H1 (cell line): ENCODE results near the gene SRI. TPM values are rescaled to one million over a fixed set of nuclear protein-coding genes. Genes with fewer than 3 reads are reported as not detected.

Experiments used
- CHD2 ChIP-seq: IDR thresholded peaks from 2 replicates; pipeline ENCODE4 v1.6.1; 2012; ENCODE audit warnings: low read length, improper control_type of control experiment
- RFX5 ChIP-seq: IDR thresholded peaks from 2 replicates; pipeline ENCODE4 v1.6.1; 2011; ENCODE audit warnings: low read depth, low read length, improper control_type of control experiment, borderline replicate concordance
- polyA plus RNA-seq, 7 experiments: library from polyadenylated mRNA; depleted of rRNA in 3 of 7; stranded (reverse) in 5 of 7; unstranded in 2 of 7; fragments of >200 nt in 5 of 7; fragments of 200-250 nt in 2 of 7; gene quantifications; 1 replicate in 5 of 7; 2 replicates in 1 of 7; 4 replicates in 1 of 7; pipeline versions ENCODE4 v1.2.1 to v1.2.3, GENCODE V29; 2011 to 2013; ENCODE audit warnings: missing spikeins in 2 of 7, mixed read lengths in 2 of 7
- total RNA-seq: library from RNA; stranded (reverse); fragmentation: NEBNext Ultra II Directional; extraction: Animal tissue kit (Norgen Biotek cat#: 25700); gene quantifications from 2 replicates; pipeline ENCODE4 v1.2.1, GENCODE V29; 2021
- TF ChIP-seq, protein P1 (sequence below): fragments of 300-600 bp; sonication (generic); IDR thresholded peaks from 2 replicates; pipeline ENCODE4 v1.7.1; 2012; ENCODE audit warnings: low read length, moderate library complexity, mild to moderate bottlenecking, inconsistent platforms; ENCODE audit not compliant: insufficient replicate concordance

SRI gene
- total and polyA plus RNA-seq, 2 of the 8 experiments (the other 6 are each of a cell fraction or from before 2014, with no cell fraction given) = 118 to 170 TPM

DNA sequence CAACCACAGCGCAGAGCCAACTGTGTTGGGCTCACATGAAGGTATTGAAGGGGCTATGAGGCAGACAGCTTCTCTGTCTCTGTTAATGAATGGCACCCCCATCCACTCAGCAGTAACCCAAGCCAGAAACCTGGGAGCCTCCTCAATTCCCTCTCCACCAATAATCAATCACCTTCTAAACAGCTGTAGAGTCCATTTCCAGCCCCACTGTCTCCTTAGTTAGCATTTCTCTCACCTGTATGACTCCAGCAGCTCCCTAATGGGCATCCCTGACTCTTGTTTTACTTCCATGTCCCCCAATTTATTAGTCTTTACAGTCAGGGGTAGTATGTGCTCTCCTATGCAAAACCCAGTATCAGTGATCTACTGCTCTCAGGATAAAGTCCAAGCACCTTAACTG, 6.9 kb downstream of the SRI start (continued):
- TF ChIP-seq, protein P1, sequence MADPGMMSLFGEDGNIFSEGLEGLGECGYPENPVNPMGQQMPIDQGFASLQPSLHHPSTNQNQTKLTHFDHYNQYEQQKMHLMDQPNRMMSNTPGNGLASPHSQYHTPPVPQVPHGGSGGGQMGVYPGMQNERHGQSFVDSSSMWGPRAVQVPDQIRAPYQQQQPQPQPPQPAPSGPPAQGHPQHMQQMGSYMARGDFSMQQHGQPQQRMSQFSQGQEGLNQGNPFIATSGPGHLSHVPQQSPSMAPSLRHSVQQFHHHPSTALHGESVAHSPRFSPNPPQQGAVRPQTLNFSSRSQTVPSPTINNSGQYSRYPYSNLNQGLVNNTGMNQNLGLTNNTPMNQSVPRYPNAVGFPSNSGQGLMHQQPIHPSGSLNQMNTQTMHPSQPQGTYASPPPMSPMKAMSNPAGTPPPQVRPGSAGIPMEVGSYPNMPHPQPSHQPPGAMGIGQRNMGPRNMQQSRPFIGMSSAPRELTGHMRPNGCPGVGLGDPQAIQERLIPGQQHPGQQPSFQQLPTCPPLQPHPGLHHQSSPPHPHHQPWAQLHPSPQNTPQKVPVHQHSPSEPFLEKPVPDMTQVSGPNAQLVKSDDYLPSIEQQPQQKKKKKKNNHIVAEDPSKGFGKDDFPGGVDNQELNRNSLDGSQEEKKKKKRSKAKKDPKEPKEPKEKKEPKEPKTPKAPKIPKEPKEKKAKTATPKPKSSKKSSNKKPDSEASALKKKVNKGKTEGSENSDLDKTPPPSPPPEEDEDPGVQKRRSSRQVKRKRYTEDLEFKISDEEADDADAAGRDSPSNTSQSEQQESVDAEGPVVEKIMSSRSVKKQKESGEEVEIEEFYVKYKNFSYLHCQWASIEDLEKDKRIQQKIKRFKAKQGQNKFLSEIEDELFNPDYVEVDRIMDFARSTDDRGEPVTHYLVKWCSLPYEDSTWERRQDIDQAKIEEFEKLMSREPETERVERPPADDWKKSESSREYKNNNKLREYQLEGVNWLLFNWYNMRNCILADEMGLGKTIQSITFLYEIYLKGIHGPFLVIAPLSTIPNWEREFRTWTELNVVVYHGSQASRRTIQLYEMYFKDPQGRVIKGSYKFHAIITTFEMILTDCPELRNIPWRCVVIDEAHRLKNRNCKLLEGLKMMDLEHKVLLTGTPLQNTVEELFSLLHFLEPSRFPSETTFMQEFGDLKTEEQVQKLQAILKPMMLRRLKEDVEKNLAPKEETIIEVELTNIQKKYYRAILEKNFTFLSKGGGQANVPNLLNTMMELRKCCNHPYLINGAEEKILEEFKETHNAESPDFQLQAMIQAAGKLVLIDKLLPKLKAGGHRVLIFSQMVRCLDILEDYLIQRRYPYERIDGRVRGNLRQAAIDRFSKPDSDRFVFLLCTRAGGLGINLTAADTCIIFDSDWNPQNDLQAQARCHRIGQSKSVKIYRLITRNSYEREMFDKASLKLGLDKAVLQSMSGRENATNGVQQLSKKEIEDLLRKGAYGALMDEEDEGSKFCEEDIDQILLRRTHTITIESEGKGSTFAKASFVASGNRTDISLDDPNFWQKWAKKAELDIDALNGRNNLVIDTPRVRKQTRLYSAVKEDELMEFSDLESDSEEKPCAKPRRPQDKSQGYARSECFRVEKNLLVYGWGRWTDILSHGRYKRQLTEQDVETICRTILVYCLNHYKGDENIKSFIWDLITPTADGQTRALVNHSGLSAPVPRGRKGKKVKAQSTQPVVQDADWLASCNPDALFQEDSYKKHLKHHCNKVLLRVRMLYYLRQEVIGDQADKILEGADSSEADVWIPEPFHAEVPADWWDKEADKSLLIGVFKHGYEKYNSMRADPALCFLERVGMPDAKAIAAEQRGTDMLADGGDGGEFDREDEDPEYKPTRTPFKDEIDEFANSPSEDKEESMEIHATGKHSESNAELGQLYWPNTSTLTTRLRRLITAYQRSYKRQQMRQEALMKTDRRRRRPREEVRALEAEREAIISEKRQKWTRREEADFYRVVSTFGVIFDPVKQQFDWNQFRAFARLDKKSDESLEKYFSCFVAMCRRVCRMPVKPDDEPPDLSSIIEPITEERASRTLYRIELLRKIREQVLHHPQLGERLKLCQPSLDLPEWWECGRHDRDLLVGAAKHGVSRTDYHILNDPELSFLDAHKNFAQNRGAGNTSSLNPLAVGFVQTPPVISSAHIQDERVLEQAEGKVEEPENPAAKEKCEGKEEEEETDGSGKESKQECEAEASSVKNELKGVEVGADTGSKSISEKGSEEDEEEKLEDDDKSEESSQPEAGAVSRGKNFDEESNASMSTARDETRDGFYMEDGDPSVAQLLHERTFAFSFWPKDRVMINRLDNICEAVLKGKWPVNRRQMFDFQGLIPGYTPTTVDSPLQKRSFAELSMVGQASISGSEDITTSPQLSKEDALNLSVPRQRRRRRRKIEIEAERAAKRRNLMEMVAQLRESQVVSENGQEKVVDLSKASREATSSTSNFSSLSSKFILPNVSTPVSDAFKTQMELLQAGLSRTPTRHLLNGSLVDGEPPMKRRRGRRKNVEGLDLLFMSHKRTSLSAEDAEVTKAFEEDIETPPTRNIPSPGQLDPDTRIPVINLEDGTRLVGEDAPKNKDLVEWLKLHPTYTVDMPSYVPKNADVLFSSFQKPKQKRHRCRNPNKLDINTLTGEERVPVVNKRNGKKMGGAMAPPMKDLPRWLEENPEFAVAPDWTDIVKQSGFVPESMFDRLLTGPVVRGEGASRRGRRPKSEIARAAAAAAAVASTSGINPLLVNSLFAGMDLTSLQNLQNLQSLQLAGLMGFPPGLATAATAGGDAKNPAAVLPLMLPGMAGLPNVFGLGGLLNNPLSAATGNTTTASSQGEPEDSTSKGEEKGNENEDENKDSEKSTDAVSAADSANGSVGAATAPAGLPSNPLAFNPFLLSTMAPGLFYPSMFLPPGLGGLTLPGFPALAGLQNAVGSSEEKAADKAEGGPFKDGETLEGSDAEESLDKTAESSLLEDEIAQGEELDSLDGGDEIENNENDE = no peak
- TF ChIP-seq CHD2 (no peak), RFX5 (no peak)
